ENCODE results near the gene TIPARP.

The TIPARP gene

GRCh38 chr3:156664011-156664830 is 10.2 kb upstream of the TIPARP start:
- ChIA-PET CTCF (interaction anchor here (0.8 to 3.2 kb wide), 6 partner anchors 10 to 473 kb away, joined by 3 to 24 read pairs (median 4); partner anchors contain the start of gene TIPARP), POLR2A (interaction anchor here (1.2 kb wide), 1 partner anchor 10 kb away, joined by 4 read pairs; the partner anchor contains the start of gene TIPARP)
- DNase-seq (ENCODE audit: extremely low spot score) = no peak
- no peak for TF ChIP-seq CTCF (IDR thresholded peaks at IDR 0.05; ENCODE audit: control extremely low read depth, extremely low read depth, low read depth, missing control alignments)

- TF ChIP-seq CTCF (IDR thresholded peaks at IDR 0.05; ENCODE audit: control extremely low read depth, extremely low read depth, low read depth, missing control alignments) = no peak
- ChIA-PET POLR2A (interaction anchor here (1.2 kb wide), 1 partner anchor 10 kb away, joined by 4 read pairs; the partner anchor contains the start of gene TIPARP), CTCF (interaction anchor here (1.1 to 3.2 kb wide), 6 partner anchors 9 to 473 kb away, joined by 3 to 24 read pairs (median 4); partner anchors contain the start of gene TIPARP)
- peak; percentile 44 for DNase-seq (ENCODE audit: extremely low spot score)
Measured at GRCh38 chr3:156664831-156665178, 9.6 kb upstream of the TIPARP start.

- ChIA-PET CTCF (interaction anchor here (0.7 to 3.2 kb wide), 6 partner anchors 9 to 472 kb away, joined by 3 to 24 read pairs (median 4); partner anchors contain the start of gene TIPARP), POLR2A (no interaction called here)
- no peak for DNase-seq (ENCODE audit: extremely low spot score)
- no peak for TF ChIP-seq CTCF (IDR thresholded peaks at IDR 0.05; ENCODE audit: control extremely low read depth, extremely low read depth, low read depth, missing control alignments)
Measured at GRCh38 chr3:156665291-156665690, 9.1 kb upstream of the TIPARP start.

- ChIA-PET POLR2A (no interaction called here), CTCF (interaction anchor here (0.7 to 3.2 kb wide), 6 partner anchors 8 to 471 kb away, joined by 3 to 24 read pairs (median 4); partner anchors contain the start of gene TIPARP)
- TF ChIP-seq CTCF (IDR thresholded peaks at IDR 0.05; ENCODE audit: control extremely low read depth, extremely low read depth, low read depth, missing control alignments) = no peak
- DNase-seq (ENCODE audit: extremely low spot score) = no peak
Measured at GRCh38 chr3:156666073-156666472, 8.3 kb upstream of the TIPARP start.

- CTCF ChIA-PET = interaction anchor here (0.8 to 1.5 kb wide), 5 partner anchors 9 to 516 kb away, joined by 3 to 4 read pairs (median 3); no protein-coding TSS in a partner anchor
- POLR2A ChIA-PET = no interaction called here
- DNase-seq (ENCODE audit: extremely low spot score) = no peak
- TF ChIP-seq CTCF (IDR thresholded peaks at IDR 0.05; ENCODE audit: control extremely low read depth, extremely low read depth, low read depth, missing control alignments) = no peak
Measured at GRCh38 chr3:156668073-156668763, 6.2 kb upstream of the TIPARP start.

GRCh38 chr3:156670077-156670476 is 4.3 kb upstream of the TIPARP start:
- CTCF ChIA-PET = interaction anchor here (1.5 to 14.1 kb wide), 6 partner anchors 17 to 467 kb away, joined by 3 to 212 read pairs (median 32); no protein-coding TSS in a partner anchor
- POLR2A ChIA-PET = no interaction called here
- DNase-seq (ENCODE audit: extremely low spot score) = no peak
- TF ChIP-seq CTCF (IDR thresholded peaks at IDR 0.05; ENCODE audit: control extremely low read depth, extremely low read depth, low read depth, missing control alignments) = no peak
